ENCODE measurements around the gene SGCD.

Gene SGCD

DNA sequence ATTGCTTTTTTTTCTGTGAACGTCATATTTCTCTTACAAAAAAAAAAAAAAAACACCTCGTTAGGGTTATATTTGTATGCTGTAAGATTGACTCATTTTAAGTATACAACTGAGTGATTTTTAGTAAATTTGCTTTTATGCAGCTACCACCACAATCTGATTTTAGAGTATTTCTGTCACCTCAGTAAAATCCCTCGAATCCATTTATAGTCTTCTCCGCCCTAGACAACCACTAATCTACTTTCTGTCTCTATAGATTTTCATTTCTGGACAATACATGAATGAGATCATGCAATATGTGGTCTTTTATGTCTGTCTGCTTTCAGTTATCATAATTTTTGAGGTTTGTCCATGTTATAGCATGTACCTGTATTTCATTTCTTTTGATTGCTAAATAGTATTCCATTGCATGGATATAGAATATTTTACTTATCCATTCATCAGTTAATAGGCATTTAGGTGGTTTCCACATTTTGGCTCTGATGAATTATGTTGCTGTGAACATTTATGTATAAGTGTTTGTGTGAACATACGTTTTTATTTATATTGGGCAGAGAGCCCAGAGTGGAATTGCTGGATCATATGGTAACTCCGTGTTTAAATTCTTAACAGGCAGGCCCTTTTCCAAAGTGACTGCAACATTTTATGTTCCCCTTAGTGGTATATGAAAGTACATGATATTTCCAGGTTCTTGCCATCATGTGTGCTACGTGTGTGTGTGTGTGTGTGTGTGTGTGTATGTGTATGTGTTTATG lies 171.4 kb downstream of the SGCD start:
- DNase-seq (ENCODE audit: insufficient read length, low spot score) (no peak), FAIRE-seq (no peak)
- TF ChIP-seq POLR2A (IDR thresholded peaks at IDR 0.05; ENCODE audit: low read depth, low read length) = no peak

DNA sequence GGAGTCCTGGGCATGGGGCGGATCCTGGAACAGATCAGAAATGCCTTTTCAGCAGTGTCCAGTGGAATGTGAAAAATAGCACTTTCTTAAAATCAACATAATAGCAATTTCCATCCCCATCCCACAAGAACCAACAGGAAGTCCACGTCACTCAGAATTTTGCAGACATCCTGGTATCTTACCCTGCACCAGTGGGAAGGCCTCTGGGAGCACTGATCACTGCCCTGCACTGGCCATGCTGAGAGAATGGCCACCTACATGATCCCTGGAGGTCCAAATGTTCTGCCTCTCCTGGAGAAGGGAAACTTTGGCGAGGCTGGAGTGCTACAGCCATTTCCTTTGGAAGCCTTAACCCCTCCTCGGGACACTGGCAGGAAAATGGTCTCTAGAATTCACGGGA lies 173.8 kb downstream of the SGCD start:
- FAIRE-seq (no peak), DNase-seq (ENCODE audit: insufficient read length, low spot score) (no peak)
- TF ChIP-seq POLR2A (IDR thresholded peaks at IDR 0.05; ENCODE audit: low read depth, low read length) = no peak

DNA sequence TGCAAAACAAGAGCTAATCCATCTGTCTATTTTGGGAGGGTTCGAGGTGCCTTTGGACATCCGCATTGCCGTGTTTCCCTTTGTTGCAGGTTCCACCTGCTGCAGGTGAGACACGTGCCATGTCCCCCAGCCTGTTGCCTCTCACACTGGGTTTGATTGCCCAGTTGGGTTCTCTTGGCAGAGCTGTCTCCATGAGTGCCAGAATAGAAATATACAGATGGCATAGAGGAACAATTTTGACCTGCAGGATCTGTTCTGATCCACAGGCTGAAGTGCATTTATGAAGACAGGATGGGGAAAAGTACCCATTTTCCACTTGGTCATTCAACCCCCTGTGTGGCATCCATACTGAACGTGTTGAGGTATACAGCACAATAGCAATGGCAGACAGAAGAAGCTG lies 178.1 kb downstream of the SGCD start:
- no peak for TF ChIP-seq POLR2A (IDR thresholded peaks at IDR 0.05; ENCODE audit: low read depth, low read length)
- DNase-seq (ENCODE audit: insufficient read length, low spot score) (no peak), FAIRE-seq (no peak)

DNA sequence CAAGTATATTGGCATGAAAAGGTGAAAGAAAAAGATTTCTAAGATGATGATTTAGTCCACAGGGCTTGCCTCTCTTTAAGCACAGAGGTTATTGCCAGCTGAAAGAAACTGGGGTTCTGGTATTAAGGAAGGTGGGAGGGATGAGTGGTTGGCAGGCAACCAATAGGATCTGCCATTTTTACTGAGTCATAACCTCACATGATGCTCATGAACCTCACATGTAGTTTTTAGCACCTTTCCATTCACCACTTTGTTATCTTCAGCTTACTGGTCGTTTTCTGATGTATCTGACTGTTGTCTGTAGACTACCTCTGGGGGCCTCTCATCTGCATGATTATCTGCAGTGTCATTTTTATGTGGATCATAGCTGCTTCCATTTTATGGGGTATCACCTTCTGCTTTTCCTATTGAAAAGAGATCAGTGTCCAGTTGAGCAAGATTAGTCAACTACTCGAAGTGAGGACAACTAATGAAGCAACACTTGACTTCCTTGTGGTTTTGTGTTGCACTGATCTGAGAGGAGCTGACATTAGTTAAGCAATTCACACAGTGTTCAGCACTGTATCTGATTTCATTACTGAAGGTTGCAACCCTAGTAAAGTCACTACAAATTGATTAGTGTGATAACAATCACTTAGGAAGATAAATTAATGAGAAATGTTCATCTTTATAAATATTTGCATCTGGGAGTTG lies 186.3 kb downstream of the SGCD start:
- DNase-seq (ENCODE audit: insufficient read length, low spot score) = no peak
- no peak for TF ChIP-seq POLR2A (IDR thresholded peaks at IDR 0.05; ENCODE audit: low read depth, low read length)
- FAIRE-seq = no peak

GRCh38 chr5:156515121-156515520 lies 188.2 kb downstream of the SGCD start:
- FAIRE-seq (no peak), DNase-seq (ENCODE audit: insufficient read length, low spot score) (no peak)
- no peak for TF ChIP-seq POLR2A (IDR thresholded peaks at IDR 0.05; ENCODE audit: low read depth, low read length)

DNA sequence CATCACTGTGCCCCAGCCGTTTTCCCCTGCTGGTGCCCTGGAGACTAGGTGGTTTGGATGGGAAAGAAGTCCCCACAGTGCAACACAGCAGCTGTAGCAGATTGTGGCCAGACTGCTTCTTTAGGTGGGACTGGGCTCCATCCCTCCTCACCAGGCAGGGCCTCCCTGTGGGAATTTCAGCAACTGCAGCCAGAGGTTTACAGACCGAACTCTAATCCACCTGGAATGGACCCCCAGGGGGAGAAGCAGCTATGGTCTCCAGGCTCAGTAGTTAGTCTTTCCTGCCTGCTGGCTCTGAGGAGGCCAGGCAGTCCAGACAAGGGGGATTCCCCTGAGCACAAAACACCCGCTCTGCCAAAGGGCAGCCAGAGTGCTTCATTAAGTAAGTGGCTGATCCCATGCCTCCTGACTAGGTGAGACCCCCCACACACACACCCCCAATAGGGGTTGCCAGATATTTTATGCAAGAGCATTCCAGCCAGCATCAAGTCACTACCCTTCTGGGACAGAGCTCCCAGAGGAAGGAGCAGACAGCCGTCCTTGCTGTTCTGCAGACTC lies 188.9 kb downstream of the SGCD start:
- no peak for DNase-seq (ENCODE audit: insufficient read length, low spot score)
- TF ChIP-seq POLR2A (IDR thresholded peaks at IDR 0.05; ENCODE audit: low read depth, low read length) = no peak

DNA sequence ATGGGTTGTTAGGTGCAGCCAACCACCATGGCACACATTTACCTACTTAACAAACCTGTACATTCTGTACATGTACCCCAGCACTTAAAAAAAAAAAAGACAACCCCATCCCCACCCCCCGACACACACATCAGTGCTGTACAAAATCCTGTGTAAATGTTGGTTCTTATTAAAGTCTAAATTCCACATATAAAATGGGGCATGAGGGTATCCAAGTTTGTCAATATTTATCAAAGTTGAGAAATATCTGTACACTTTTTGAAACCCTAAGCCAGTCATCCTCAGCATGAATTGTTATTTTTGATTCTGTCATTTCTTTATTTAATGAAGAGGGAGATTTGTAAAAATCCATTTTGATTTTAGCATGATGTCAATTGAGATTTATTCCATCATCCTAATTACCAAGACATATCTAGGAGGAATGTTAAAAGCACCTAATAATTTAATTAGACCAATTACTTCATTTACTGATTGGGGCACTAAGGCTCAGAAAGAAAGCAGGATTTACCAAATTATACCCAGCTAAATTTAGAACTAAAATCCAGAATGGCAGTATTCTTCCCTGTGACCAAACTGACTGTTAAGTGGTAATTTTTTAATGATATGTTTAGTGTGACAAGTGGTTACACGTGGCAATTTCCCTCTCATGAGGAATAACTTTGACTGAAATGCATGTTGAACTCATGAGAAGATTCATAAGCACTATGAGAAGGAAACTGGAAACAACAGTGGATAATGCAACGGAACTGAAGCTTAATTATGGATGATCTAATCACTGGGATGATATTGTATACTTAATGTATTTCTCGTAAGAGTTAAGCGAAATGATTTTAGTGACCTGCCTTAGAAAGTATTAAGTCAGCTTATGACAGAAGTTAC lies 195.9 kb downstream of the SGCD start:
- no peak for TF ChIP-seq POLR2A (IDR thresholded peaks at IDR 0.05; ENCODE audit: low read depth, low read length)
- no peak for FAIRE-seq
- DNase-seq (ENCODE audit: insufficient read length, low spot score) = no peak

More for the DNA sequence above, 188.9 kb downstream of the SGCD start:
- FAIRE-seq = no peak

DNA sequence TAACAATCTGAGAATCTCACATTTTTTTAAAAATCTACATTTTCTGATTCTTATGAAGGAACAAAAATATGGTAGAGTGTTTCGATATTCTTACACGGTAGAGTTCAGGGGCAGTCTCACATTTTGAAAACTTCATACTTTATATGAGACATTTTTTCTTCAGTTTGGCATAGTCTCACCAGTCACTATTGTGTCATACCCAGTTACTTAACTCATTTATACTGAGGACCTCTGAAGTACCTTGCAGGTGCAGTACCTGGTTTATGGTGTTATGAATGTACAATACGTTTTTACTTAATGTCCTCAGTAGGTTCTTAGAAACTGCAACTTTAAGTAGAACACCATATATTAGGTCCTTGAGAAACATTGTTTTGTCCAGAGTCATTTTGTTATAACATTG lies 196.6 kb downstream of the SGCD start:
- FAIRE-seq (no peak), DNase-seq (ENCODE audit: insufficient read length, low spot score) (no peak)
- no peak for TF ChIP-seq POLR2A (IDR thresholded peaks at IDR 0.05; ENCODE audit: low read depth, low read length)

- no peak for DNase-seq (ENCODE audit: insufficient read length, low spot score)
- no peak for TF ChIP-seq POLR2A (IDR thresholded peaks at IDR 0.05; ENCODE audit: low read depth, low read length)
- no peak for FAIRE-seq
Observed at GRCh38 chr5:156526081-156526925, 199.3 kb downstream of the SGCD start.

GRCh38 chr5:156527611-156528010 lies 200.6 kb downstream of the SGCD start:
- FAIRE-seq = no peak
- no peak for DNase-seq (ENCODE audit: insufficient read length, low spot score)

DNA sequence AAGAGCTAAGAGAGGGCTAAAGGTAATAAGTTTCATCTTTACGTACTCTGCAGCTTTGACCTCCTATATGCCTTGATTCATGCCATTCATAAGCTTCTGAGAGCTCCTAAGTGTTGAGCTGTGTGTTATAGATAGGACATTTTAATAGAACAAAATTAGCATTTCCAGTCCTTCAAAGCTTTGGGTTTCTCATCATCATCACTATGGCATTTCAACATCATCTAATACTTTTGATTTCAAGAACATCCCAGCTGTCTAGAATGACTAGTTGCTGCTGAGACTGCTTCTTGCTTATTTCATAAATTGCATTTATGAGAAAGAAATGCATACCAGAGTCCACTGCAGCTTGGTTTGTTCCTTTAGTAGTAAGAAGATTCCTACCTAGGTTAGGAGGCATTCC lies 201.7 kb downstream of the SGCD start:
- TF ChIP-seq POLR2A (IDR thresholded peaks at IDR 0.05; ENCODE audit: low read depth, low read length) = no peak
- DNase-seq (ENCODE audit: insufficient read length, low spot score) (no peak), FAIRE-seq (no peak)

More at GRCh38 chr5:156527611-156528010, 200.6 kb downstream of the SGCD start:
- no peak for TF ChIP-seq POLR2A (IDR thresholded peaks at IDR 0.05; ENCODE audit: low read depth, low read length)

DNA sequence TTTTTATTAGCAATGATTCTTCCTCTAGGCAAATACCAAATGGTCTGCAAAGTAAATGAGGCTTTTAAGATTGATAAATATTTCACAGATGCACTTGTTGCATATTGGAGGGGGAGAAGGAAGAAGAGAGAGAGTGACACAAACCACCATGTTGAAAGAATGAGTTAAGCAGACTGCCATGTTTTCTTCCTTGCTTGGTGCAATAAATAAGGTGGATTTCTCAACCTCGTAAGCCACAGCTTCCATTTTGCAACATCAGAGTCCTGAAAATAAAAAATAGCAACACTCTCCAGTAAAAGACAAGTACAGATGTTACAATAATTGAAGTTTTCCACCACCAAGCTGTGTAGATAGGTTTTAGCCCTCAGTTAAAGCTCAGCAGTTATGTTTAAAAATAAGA lies 202.9 kb downstream of the SGCD start:
- FAIRE-seq = no peak

DNA sequence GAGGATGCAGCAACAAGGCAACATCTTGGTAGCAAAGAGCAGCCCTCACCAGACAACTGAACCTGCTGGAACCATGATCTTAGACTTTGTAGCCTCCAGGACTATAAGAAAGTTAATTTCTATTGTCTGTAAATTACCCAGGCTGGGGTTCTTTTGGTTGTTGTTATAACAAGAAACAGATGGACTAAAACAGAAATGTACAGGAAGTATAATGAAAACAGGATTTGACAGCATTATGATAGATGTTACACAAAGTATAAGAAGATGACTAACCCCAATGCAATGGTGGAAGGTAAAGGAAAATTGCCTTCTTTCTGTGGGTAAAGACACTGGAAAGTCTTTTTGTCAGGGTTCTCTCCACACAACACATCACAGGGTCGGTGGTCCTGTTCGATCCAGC lies 204.2 kb downstream of the SGCD start:
- no peak for TF ChIP-seq POLR2A (IDR thresholded peaks at IDR 0.05; ENCODE audit: low read depth, low read length)
- FAIRE-seq (no peak), DNase-seq (ENCODE audit: insufficient read length, low spot score) (no peak)

More for the DNA sequence above, 202.9 kb downstream of the SGCD start:
- TF ChIP-seq POLR2A (IDR thresholded peaks at IDR 0.05; ENCODE audit: low read depth, low read length) = no peak
- DNase-seq (ENCODE audit: insufficient read length, low spot score) = no peak

All from H54 (cell line).